SK-N-SH (cell line): Measurements from ENCODE around the gene DTNBP1.

ENCODE experiments used
- CHD2 ChIP-seq: fragments of 150-350 bp; IDR thresholded peaks from 2 replicates; pipeline ENCODE4 v1.6.1; 2018; ENCODE audit warnings: low read length; ENCODE audit not compliant: partially characterized antibody
- CTCF ChIP-seq: fragments of 200-600 bp; sonication (generic); IDR thresholded peaks from 2 replicates; pipeline ENCODE4 v1.6.1; 2017; ENCODE audit warnings: antibody characterized with exemption, mild to moderate bottlenecking, moderate library complexity
- EP300 ChIP-seq, 2 experiments: IDR thresholded peaks; 2 replicates each; pipeline versions ENCODE4 v1.4.0 to v1.6.1; 2012; ENCODE audit warnings: borderline replicate concordance in 1 of 2, low read depth in 1 of 2, low read length in 1 of 2
- FOXJ3 ChIP-seq: sonication (generic); formaldehyde crosslinking; IDR thresholded peaks from 2 replicates; pipeline ENCODE4 v1.5.1; 2020; ENCODE audit warnings: mild to moderate bottlenecking, missing genetic modification reagents
- JUND ChIP-seq: IDR thresholded peaks from 2 replicates; pipeline ENCODE4 v1.4.0; 2012
- POLR2AphosphoS5 ChIP-seq: IDR thresholded peaks from 2 replicates; pipeline ENCODE4 v1.6.1; 2012; ENCODE audit warnings: low read depth, low read length
- RAD21 ChIP-seq: IDR thresholded peaks from 2 replicates; pipeline ENCODE4 v1.6.1; 2012; ENCODE audit warnings: mild to moderate bottlenecking, low read length
- TAF1 ChIP-seq: IDR thresholded peaks from 2 replicates; pipeline ENCODE4 v1.6.1; 2012; ENCODE audit warnings: low read depth, mild to moderate bottlenecking, low read length, moderate library complexity, borderline replicate concordance

- no peak for TF ChIP-seq CTCF
- TF ChIP-seq RAD21, result no peak
- TF ChIP-seq POLR2AphosphoS5, result no peak
- no peak for TF ChIP-seq CHD2
- no peak for TF ChIP-seq TAF1
- no peak for TF ChIP-seq EP300 (IDR thresholded peaks at IDR 0.05; ENCODE audit: borderline replicate concordance in 1 of 2, low read depth in 1 of 2, low read length in 1 of 2)
- TF ChIP-seq FOXJ3 (CRISPR knock-in tag), result no peak
- no peak for TF ChIP-seq JUND
These were observed 20.4 kb upstream of the DTNBP1 start for GRCh38 chr6:15682965-15683822.
